GM20431 (cell line): ENCODE data around the gene CLIP2.
"Not testable (repeated sequence)": the region's sequence is repeated elsewhere in the genome, so short reads cannot be mapped to it uniquely, and the experiment has no call there.

ENCODE experiments used
- in situ Hi-C: fragments of 300-500 bp; cut with MseI, MboI; formaldehyde crosslinking; loops from one replicate; pipeline ENCODE4 v1.15.0; 2020; ENCODE audit warnings: low sequenced_read_pairs; ENCODE audit not compliant: unreplicated experiment

The CLIP2 gene

DNA sequence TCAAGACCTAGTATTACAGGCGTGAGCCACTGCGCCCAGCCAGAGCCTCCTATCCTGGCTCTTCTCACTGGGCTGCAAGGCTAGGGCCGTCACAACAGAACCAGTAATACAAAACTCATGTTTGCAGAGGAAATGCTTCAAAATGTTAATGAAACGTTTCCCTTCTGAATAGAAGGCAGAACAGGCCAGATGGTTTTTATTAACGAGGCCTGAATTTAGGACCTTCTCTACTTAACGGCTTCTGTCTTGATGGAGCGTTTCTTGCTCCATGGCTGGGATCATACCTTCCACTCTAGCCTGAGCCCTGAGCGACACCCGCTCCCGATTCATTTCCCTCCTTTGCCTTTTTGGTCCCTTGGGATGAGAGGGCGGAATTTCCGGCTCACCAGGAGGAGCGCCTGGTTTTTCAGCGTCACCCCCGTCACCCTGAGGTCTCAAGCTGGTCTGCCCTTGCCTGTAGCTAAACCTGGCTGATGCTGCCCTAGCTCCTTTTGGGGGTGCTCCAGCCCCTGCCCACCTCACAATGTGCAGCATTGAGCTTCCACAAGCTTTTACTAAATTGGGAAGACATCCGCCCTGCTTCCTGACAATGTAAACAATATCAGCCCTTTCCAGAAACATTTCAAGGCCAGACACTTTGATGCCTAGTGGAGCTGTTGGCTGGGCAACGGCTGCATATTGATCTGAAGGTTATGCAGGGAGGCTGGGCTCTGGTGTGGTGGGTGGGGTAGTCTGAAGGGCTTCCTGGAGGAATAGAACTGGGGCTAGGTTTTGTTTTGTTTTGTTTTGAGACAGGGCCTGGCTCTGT is 5.2 kb downstream of the CLIP2 start:
- in situ Hi-C loops = no loop called here

DNA sequence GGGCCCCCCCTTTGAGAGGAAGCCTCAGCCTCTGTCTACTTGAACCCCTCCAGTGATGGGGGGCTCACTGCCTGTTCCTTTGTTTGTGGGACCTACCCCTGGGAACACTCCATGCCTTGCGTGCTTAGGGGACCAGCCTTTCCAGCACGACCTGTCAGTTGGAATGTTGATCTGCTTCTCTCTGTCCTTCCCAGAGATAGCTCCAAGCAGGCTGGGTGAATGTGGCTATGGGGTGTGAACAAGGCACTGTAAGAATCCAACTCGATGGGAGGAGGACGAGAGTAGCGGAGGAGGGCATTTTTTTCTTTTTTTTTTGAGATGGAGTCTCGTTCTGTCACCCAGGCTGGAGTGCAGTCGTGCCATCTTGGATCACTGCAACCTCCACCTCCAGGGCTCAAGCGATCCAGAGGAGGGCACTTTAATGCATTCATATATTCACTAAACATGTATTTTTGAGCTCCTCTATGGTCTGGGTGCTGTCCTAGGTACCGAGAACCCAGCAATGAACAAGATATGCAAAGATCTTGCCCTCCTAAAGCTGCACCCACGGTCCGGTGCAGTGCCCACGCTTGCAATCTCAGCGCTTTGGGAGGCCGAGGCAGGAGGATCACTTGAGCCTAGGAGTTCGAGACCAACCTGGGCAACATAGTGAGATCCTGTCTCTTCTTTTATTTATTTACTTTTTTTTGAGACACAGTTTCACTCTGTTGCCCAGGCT is 8.5 kb downstream of the CLIP2 start:
- in situ Hi-C loops = no loop called here

DNA sequence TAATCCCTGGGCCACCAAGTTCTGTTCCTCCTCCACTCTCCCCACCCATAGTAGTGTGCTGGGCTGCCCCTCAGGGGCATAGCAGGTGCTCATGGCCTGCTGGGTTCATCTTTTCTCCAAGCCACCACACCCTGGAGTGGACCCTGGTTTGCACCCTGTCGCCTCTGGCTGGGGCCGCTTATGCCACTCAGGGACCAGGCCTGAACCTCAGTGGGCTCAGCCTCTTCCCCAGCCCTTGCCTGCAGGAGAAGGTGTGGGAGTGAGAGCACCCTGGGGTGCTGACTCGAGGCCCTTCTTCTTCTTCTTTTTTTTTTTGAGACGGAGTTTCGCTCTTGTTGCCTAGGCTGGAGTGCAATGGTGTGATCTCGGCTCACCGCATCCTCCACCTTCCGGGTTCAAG is 10.2 kb downstream of the CLIP2 start:
- in situ Hi-C loops = no loop called here

DNA sequence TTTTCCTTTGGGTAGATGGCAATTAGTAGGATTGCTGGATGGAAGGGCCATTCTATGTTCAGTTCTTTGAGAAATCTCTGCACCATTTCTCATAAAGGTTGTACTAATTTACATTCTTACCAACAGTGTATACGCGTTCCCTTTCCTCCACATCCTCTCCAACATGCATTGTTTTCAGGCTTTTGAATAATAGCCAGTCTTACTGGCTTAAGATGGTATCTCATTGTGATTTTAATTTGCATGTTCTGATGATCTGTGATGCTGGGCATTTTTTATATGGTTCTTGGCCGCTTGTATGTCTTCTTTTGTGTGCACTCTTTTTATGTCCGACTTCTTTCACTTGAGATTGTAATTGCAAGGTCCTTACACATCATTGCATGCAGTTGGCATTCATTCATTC is 11.7 kb downstream of the CLIP2 start:
- in situ Hi-C loops = no loop called here

DNA sequence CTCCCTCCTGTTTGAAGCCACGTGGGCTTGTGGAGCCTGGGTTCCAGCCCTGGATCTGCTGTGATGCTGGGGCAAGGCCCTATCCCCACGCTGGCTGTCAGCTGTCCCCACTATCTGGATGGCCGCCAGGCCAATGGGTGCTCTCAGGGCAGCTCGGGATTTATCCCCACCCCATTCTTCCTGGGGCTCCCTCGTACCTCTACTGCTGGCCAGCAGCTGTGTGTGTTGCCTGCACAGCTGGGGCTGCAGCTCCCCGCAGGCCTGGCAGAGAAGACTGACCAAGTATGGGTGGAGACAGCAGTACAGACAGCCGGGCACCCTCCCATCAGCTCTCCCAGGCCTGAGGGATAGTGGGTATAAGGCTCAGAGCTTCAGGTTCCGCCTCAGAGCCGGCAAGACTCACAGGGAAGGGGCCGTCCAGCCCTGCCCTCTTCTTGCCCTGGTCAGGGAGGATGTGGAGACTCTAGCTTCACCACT is 13.6 kb downstream of the CLIP2 start:
- in situ Hi-C loops = no loop called here

DNA sequence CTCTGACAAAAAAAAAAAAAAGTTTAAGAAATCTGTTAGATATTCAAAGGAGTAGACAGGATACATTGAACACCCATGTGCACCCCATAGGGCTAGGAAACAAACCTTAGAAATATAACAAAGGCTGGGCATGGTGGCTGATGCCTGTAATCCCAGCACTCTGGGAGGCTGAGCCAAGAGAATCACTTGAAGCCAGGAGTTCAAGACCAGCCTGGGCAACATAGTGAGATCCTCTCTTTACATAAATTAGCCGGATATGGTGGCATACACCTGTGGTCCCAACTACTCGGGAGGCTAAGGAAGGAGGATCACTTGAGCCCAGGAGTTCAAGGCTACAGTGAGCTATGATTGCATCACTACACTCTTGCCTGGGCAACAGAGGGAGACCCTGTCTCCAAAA is 15.3 kb downstream of the CLIP2 start:
- in situ Hi-C loops = no loop called here

DNA sequence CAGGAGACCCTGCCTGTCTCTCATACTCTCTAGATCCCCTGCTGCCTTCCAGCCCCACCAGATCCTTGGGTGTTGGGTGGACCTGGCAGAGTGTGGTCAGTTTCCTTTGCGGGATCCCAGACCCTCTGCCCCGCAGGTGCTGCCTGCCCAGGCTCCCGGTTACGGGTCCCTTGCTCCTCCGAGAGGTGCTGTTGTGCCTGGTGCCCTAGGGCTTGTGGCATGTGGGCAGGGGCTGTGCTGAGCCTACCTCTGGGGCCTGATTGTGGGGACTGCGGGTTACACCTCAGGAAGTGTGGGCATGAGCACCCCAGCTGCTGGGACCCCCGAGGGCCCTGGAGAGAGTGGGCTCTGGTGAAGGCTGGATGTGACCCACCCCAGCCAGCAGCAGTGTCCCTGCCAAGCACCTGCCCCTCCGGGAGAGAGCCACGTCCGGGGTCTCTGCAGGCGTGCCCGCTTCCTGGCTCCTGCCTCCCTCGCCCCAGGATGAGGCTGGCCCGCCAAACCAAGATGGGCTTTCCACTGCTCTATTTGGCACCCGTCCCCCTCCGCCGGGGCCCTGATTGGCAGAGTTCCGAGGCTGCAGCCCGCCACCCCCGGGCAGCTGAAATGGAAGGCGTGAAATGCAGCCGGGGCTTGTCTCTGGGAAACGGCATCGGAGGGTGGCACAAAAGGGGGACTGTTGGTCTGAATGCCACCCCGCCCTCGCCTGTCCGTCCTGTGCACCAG is 17.0 kb downstream of the CLIP2 start:
- in situ Hi-C loops = no loop called here

DNA sequence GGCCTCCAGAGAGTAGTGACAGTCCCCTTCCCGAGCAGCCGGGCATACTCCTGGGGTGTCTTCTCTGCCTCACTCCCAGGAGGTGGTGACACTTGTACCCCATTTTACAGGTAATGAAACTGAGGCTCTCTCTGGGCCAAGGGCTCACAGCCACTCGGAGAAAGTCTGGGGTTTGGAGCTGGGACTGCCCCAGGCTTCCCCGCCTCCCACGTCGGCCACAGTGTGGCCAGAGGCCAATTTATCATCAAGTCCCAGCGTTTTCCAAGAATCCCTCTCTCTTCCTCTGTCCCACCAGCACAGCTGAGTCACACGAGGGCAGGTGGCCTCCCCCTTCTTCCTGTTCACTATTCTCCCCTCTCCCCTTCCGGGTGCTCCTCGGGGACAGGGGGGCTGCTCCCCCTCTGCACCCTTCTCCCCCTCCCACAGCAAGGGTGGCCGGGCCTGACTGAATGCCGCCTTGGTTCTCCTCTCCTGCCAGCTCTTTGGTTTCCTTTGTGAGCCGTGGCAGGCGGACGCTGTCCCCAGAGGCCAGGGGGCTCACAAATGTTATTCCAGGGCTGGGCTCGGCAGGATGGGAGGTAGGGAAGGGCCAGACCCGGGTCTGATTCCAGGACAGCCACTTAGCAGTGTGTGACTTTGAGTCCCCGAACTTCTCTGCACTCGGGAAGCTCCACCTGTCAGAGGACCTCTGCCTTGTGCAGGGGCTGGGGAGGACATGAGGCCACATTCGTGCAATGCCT is 17.7 kb downstream of the CLIP2 start:
- in situ Hi-C loops = no loop called here

DNA sequence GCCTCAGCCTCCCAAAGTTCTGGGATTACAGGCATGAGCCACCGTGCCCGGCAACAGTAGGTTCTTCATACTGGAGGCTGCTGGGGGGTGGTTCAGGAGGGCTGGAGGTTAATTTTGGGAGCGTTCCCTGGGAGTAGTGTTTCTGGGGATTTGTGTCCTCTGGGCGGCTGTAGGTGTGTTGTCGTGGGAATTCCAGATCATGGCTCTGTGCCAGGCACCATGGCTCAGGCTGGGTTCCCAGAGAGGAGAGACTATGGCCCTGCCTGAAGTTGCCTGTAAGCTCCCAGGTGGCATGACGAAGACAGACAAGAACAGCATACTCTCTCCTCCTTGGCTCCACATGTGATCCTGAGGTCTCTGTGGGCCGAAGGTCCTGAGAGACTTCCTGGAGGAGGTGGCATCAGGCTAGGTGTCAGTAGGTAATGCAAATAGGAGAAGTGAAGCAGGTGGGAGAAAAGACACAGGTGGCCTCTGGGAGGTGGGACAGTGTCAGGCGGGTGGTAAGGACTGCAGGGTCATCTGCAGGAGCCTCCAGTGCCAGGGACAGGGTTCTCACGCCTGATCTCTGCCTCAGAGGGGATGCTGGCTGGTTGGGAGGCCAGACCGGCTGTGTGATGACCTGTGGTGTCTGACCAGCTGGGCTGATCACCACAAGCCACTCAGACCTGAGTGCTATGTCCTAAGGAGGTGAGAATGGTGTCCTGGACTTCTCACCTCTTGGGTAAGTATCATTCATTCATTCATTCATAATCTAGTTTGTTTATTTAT is 18.7 kb downstream of the CLIP2 start:
- in situ Hi-C loops = no loop called here

DNA sequence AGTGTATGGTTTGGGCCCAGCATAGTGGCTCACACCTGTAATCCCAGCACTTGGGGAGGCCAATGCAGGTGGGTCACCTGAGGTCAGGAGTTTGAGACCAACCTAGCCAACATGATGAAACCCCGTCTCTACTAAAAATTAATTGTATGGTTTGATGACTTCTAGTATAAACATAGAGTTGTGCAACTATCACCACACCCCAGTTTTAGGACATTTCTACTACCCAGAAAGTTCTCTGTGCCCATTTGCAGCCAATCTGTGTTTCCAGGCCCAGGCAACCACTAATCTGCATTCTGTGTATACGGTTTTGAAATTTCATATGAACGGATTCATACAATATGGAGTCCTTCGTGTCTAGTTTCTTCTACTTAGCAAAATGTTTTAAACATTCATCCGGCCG is 20.0 kb downstream of the CLIP2 start:
- in situ Hi-C loops = no loop called here

DNA sequence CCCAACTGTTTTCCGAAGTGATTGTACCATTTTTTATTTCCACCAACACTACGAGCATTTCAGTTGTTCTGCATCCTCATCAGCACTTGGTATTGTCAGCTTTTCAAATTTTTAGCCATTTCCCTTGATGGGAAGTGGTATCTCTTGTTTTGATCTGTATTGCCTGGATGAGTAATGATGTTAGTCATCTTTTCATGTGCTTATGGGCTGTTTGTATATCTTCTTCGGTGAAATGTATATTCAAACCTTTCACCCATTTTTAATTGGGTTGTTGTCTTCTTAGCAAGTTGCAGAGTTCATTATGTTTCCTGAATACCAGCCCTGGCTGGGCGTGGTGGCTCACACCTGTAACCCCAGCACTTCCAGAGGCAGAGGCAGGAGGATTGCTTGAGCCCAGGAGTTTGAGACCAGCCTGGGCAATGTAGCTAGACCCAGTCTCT is 22.1 kb downstream of the CLIP2 start:
- in situ Hi-C loops = no loop called here

DNA sequence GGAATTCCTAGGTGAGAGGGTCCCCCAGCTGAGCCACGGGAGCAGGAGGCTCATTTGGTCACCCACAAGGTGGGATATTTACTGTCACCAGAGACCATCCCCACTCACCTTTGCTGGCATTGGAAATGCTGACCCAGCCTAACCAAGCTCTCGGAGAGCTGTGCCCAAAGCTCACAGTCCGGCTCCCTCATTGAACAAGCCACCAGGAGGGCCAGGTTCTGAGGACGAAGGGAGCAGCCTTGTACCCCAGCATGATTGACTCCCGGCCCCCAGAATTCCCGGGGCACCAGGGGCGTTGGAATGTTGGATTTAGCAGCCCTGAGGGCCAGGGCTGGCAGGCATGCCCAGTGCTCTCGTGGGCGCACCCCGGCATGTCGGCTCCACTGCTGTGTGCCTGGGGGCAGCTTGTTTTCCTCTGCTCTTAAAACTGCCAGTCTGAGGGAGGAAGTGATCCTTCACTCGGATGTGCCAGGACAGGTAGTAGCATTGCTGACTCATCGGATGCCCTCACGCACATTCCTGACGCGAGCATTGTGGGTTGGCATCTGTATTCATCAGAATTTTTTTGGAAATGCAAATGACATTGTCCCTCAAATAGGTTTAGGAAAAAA is 23.3 kb downstream of the CLIP2 start:
- in situ Hi-C loops = no loop called here

DNA sequence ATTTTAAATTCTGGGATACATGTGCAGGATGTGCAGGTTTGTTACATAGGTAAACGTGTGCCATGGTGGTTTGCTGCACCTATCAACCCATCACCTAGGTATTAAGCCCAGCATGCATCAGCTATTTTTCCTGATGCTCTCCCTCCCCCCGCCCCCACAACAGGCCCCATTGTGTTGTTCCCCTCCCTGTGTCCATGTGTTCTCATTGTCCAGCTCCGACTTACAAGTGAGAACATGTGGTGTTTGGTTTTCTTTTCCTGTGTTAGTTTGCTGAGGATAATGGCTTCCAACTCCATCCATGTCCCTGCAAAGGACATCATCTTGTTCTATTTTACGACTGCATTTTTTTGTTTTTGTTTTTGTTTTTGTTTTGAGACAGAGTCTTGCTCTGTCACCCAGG is 26.7 kb downstream of the CLIP2 start:
- in situ Hi-C loops = not testable (repeated sequence)

DNA sequence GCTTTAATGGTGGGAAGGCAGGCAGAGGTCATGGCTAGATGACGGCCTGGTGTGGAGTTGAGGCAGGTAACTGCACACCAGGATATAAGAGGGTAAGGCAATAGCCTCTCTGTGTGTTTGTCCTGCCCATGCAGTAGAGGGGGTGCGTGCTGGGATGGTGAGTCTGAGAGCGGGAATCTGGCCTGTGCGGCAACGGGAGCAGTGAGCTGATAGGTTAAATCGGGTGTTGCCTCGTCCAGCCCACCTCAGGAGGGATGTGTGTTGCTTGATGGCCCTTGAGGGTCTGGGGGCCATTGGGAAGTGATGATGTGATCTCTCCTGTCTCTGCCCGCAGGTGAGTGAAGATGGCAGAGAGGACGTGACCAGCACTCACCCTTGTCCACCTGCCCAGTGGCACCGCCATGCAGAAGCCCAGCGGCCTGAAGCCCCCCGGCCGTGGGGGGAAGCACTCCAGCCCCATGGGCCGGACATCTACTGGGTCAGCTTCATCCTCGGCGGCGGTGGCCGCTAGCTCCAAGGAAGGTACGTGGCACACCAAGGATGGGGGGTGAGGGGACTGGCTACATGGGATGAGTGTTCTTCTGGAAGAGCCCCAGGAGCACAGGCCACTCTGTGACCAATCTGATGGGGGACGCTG is 28.1 kb downstream of the CLIP2 start:
- in situ Hi-C loops = no loop called here

DNA sequence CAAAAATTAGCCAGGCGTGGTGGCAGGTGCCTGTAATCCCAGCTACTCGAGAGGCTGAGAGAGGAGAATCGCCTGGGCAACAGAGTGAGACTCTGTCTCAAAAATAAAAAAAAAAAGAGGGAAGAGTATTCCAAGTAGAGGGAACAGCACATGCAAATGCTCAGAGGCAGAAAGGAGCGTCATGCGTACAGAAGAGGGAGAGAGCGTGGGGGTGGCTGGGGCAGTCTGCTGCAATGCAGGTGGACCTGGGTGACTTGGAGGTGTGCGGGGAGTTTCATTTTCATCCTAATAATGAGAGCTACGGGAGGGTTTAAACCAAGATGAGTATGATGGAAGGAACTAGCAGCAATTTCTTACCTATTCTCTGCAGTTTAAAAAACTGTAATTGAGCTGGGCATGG is 28.8 kb downstream of the CLIP2 start:
- in situ Hi-C loops = no loop called here

DNA sequence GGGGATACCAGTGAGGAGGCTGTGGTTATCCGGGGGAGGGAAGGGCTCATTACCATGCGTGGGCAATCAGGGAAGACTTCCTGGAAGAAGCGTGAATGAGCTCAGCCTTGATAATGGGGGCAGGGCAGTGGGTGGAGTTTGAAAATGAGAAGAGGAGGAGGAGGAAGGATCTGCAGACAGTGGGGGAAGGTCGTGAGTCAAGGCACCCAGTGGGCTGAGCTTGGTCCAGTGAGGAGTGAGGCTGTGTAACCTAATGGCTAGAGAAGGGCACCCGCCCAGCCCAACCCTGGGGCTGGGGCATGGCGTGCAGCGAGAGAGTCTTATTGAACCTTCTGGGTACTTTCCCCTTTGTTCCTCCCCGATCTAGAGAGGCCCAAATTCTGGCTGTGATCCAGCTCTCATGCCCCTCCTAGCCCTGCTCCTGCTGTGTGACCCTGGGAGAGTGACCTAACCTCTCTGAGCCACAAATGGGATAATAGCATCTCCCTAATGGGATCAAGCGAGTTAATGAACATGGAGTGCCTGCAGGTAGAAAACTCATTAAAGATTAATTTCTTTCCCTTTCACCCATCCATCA is 31.5 kb downstream of the CLIP2 start:
- in situ Hi-C loops = no loop called here

DNA sequence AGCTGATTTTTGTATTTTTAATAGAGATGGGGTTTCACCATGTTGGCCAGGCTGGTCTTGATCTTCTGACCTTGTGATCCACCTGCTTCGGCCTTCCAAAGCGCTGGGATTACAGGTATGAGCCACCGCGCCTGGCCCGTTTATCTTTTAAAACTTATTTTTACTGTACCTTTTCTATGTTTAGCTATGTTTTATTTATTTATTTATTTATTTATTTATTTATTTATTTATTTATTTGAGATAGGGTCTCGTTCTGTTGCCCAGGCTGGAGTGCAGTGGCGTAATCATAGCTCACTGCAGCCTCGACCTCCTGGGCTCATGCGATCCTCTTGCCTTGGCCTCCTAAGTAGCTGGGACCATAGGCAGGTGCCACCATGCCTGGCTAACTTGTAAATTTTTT is 33.7 kb downstream of the CLIP2 start:
- in situ Hi-C loops = not testable (repeated sequence)

DNA sequence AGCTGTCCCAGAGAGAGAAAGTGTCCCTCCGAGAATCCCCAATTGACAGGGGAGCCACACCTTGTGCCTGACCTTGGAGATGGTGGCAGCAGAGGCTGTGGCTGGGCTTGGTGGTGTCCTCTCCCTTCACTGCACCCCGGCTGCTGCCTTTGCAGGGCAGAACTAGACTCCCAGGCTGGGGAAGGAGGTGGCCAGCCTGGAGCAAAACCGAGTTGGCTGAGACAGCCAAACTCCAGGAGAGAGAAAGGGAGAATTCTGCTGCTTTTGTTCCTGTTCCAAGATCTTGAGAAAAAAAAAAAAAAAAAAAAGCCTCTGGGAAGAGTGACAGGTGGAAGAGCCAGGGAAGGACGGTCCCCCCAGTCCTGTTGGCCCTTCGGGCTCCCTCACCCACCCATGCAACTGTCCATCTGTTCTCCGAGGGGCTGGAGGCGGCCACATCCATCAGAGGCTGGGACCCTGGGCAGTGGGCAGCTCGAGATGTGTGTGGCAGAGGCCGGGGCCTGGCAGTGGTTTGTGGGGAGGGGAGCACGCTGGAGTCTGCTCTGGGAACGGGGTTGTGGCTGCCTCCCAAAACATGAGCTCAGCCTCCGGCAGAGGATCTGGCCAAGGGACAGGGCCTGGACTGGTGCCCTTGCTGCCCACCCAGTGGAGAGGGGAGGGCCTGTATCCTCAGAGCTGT is 35.5 kb downstream of the CLIP2 start:
- in situ Hi-C loops = no loop called here
